Right forelimb (tissue), 1 donor: ENCODE data around the gene USP22.

Experiments
- DNase-seq: peaks from one replicate; pipeline ENCODE4 v3.0.0-alpha.2; 2018

Gene USP22

DNA sequence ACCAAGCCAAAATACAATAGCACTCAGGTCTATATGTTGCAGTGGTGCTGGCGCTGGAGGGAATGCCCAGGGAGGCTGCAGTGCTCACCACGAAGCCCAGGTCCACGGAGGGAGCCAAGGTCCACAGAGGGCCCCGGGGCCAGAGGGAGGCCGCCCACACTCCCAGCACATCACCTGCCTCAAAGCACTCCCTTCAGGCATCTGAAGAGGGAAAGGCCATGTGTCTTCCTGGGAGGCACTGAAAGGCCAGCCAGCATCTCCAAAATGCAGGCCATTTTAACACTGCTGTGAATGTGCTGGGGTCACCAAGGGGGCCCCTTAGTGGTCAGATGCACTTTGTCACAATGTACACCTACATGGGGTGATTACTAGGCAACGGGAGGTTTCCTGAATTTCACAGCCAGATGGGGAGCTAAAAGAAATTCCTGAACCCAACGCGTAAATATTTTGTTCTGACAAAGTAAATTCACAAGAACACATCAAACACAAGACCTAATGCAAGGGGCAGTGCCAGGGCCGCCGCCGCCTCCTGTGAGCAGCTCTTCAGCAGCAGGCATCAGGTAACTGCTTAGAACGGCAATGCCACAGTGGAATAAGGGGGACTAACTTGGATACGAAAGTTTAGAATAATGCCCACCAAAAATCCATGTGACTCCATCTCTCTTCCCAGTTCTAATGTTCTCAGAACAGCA, 42.8 kb downstream of the USP22 start:
- no peak for DNase-seq

GRCh38 chr17:20999044-20999573, 43.7 kb downstream of the USP22 start:
- no peak for DNase-seq

DNA sequence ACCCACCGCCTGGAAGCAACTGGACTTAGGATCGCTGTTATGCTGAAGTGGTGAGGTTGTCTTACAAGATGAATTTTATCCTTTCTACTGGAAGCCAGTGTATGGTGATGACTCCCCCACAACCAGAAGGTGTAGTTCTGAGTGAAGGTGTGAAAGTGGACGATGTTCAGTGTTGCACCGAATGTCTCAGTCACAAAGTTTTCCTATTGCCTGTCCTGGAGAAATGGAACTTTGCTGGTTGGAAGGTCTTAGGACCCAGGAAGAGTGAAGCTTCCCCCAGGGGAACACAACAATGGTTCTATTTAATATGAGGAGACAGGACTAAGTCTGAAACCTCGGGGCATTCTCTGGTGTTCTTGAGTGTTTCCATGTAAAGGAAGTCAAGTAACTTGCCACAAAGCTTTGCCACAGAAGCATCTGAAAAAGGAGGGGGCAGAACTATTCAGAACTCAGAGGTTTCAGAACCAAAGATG, 44.2 kb downstream of the USP22 start:
- no peak for DNase-seq

DNA sequence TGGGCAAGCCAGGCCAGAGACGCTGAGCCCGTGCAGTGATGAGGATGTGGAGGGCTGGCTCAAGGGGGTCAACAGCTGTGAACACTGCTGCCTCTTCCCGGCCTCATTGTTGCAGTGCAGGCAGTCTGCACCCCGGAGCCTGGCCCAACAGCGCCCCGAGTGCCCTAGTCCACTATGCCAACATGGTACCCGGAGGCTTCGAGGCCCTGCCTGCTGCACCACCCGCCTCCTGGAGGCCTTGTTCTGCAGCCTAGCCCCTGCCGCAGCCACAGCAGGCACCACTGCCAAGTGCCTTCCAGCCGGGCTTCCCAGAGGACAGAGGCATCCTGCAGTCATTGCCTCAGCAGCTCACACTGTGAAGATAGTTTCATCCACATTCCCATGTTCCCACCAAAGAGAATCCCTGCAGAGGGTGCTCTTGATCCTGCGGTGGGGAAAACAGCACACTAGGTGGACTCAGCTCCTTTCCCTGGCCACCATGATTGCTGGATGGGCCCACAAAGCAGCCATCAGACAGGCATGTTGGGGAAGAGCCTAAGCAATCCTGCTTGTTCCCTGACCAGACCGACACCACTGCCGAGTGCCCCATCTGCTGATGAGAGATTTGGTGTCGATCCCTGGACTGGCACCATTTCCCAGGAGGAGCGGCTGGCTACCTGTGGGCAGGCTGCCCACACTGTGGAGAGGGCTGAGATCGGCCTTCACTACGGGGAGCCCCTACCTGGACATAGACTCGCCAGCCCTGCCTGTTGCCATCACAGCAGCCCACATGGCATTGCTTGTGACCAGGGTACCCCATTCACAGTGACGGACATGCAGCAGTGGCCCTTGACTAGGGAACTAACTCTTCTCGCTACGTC, 44.9 kb downstream of the USP22 start:
- DNase-seq, result peak; percentile 44

DNA sequence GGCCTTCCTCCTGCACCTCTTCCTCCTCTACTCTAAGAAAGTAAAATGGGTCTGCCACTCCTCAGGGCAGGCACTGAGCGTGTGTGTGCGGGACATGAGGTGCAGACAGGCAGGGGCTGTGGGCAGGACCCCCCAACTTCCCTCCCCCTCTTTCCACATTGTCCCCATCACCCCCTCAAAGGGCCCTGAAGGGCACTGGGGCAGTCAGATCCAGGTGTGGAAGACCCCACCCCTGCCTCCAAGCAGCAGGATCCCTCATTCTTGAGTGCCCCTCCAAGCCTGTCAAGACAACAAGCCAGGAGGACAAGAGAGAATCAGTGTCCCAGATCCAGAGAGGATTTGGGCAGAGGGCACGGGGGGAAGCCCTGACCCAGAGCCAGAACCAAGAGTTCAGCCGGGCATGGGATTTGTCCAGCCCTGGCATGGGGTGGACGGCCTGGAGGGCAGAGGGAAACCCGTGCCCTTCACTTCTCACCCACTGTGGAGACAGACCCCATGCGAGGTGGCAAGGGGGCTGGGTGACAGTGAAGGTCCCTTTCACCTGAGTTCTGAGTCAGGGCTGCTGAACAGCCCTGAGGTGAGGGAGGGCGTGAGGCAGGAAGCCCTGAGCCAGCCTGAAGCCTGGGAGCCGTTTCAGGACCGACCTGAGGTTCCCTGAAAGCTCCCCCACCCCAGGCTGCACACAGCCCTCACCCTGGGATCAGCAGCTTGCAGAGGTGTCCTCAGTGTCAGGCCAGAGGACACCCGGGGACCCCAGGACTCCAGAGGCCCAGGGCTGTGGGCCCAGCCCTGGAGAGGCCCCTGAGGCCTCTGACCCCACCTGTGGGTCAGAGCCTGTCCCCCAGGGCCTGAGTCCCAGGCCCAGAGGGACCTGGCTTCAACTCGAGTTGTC, 45.8 kb downstream of the USP22 start:
- no peak for DNase-seq

- DNase-seq, result no peak
Observed at GRCh38 chr17:20995873-20996723, 46.7 kb downstream of the USP22 start.

- DNase-seq, result no peak
Observed at GRCh38 chr17:20995164-20995872, 47.5 kb downstream of the USP22 start.

- DNase-seq, result no peak
Observed at GRCh38 chr17:20994779-20995149, 48.0 kb downstream of the USP22 start.

DNA sequence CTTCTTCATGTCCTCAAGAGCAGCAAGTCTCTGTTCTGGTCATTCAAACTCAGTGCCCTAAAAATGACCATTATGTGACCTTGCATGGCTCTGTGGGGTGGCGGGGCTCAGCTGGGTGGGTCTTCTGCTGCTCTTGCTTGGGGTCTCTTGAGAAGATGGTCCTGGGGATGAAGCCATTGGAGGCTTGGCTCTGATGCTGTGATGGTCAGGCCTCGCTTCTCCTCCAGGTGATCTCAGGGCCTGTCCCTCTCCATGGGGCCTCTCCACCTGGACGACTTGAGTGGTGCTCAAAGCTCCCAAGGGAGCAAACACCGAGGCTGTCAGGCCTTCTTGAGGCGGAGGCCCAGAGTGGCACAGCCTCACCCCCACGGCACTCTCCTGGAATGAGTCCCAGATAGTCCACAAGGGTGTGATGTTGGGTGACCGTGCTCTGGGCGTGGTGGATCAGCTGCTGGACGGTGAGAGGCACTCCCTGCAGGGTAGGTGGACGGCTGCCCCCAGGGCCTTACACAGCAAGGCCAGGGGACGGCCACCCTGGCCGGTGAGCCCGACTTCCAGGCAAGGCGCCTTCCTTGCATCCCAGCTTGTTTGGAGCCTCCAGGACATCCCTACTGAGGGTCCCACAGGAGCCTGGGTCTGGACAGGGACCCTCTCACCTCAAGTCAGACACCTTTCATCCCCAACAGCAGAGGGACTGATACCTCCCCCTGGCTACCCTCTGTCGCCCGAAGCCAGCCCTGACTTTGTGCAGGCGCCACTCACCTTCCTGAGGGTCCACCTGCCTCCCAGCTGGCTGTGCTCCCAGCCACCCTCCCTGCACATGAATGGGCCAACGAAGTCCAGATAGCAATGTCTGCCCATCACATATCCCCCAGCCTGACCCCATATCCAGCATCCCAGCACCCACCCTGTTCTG, 48.7 kb downstream of the USP22 start:
- no peak for DNase-seq

DNA sequence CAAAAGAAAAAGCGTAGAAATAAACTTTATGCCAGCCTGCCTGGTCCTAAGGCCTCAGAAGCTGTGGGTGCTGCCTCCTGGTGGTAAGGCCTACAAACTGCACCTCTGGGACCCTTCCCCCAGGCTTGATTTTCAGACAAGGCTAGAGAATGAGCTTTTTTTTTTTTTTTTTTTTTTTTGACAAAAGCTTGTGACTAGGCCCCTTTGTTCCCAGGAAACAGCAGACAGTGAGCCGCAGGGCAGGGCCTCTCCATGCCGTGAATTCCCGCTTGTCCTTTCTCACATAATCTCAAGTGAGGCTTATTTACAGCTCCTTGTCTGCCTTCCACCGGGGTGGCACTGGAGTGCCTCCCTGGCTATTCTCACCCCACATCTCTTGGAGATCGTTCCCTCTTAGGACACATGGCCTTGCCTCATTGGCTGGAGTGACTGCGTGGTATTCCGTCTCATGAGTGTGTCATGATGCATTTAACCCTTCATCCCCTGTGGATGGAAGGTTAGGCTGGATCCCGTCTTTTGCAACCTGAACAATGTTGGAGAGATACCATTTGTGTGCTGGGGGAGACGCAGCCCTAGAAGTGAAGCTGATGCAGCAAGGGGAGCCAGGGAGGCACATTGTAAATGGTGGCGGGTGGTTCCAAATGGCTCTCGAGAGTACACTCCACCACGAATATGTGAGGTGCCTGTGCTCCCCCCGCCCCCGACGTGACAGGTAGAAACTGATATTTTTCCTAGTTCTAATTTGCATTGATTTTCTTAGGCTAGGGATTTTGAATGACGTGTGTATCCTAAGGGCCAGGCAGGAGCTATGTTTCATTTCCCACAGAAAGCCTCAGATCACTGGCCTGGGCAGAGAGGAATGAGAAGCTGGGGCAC, 49.6 kb downstream of the USP22 start:
- DNase-seq, result peak; percentile 85

GRCh38 chr17:20992416-20992815, 50.4 kb downstream of the USP22 start:
- DNase-seq, result no peak

DNA sequence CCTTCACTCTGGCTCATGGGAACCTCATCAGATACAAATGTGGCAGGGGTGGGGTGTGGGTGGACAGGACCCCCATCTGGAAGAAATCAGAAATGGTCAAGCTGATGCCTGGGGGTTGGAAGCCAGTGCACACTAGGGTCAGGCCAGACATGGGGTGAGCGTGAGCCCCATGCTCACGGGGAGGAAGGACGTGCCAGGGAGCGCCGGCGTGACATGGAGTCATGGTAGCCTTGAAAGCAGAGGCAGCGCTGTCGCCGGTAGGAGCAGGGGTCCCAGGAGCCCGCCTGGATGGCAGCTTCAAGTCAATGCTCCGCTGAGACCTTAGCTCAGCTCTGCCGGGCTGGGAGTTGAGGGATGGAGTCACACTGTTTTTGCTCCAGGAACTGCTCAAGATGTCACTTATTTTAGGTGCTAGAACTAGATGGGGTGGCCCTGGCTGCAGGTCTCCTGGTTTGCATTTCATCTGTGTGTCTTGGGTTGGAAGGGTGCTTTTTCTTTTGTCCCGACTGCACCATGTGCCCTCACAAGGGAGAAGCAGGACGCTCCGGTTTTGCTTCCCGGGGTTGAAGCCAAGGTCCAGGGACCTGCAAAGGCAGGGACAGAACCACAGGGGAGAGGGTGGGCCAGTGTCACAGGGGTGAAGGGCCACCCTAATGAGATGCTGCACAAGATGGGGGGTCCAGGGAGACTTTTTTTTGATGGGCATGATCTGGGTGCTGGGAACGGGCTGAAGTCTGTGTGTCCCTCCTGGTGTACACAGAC, 51.4 kb downstream of the USP22 start:
- DNase-seq, result no peak

DNA sequence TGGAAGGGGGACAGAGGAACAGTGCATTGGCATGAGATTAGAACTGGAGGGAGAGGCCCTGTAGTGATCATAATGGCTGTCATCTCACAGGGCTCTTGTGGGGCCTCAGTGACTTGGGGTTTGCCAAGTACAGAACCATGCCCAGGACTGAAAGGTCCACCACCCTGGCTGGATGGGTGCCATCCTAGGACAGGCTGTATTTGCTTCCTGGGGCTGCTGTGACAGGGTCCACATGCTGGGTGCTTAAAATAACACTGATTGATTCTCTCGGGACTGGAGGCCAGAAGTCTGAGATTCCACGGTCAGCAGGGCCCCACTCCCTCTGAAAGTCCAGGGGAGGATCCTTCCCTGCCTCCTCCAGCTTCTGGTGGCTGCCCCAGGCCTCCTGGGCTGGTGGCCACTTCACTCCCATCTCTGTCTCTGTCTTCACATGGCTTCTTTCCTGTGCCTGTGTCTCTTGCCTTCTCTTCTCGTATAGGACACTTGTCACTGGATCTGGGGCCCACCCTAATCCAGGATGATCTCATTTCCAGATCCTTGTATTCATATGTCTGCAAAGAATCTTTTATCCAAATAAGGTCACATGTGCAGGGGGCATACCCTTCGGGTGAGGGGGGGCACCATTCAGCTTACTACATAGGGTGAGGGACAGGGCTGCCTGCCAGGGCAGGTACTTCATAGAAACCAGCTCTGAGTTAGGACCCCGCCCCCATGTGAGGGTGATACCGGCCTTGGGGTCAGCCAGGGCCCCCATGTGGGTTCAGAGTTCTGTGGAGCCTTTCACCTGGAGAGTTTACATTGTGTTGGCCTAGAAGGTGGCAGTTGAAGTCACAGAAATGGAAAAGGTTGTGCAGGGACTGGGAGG, 52.6 kb downstream of the USP22 start:
- peak; percentile 34 for DNase-seq

DNA sequence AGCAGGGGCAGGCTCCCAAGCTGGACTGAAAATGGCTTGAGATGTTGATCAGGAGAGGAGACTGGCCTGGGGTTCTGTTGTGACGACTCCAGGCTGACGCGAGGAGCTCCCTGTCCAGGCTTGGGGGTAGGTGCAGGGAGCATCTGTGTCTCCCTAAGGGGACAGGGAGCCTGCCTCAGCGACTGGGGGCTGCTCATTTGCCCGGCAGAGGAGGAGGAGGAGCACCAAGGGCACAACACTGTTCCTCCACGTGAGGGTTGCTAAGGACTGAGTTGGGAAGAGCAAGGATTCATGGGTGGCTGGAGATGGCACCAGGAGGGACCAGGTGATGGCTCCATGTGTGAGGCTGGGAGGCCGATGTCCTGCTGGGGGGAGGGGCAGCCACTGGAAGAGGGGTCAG, 53.3 kb downstream of the USP22 start:
- peak; percentile 16 for DNase-seq

GRCh38 chr17:20988896-20989295, 53.9 kb downstream of the USP22 start:
- DNase-seq, result peak; percentile 15

- DNase-seq, result peak; percentile 15
Observed at GRCh38 chr17:20988001-20988636, 54.7 kb downstream of the USP22 start.

GRCh38 chr17:20987511-20987910, 55.3 kb downstream of the USP22 start:
- DNase-seq, result peak; percentile 28
